Parathyroid adenoma (tissue), 2 donors: ENCODE measurements around the gene PKP2.

ENCODE experiments used
- H2AFZ ChIP-seq: fragments of 300-600 bp; sonication (generic); one replicate; pipeline ENCODE4 v1.7.0; 2017; ENCODE audit warnings: antibody characterized with exemption, mild to moderate bottlenecking
- H3K27ac ChIP-seq: fragments of 300-600 bp; sonication (generic); one replicate; pipeline ENCODE4 v1.7.0; 2017
- H3K27me3 ChIP-seq: fragments of 300-600 bp; sonication (generic); one replicate; pipeline ENCODE4 v1.7.0; 2017; ENCODE audit warnings: low read length; ENCODE audit not compliant: control insufficient read depth, insufficient read depth
- H3K36me3 ChIP-seq: fragments of 300-600 bp; sonication (generic); one replicate; pipeline ENCODE4 v1.7.0; 2017; ENCODE audit warnings: low read length; ENCODE audit not compliant: control insufficient read depth, insufficient read depth
- H3K4me1 ChIP-seq: fragments of 300-600 bp; sonication (generic); one replicate; pipeline ENCODE4 v1.7.0; 2017; ENCODE audit warnings: control low read depth
- H3K4me2 ChIP-seq: fragments of 300-600 bp; sonication (generic); one replicate; pipeline ENCODE4 v1.7.0; 2017; ENCODE audit warnings: low read length
- H3K4me3 ChIP-seq: fragments of 300-600 bp; sonication (generic); one replicate; pipeline ENCODE4 v1.7.0; 2017; ENCODE audit warnings: low read depth, low read length
- H3K79me2 ChIP-seq: fragments of 300-600 bp; sonication (generic); one replicate; pipeline ENCODE4 v1.7.0; 2017; ENCODE audit warnings: control low read depth
- H3K9ac ChIP-seq: fragments of 300-600 bp; sonication (generic); one replicate; pipeline ENCODE4 v1.7.0; 2017; ENCODE audit warnings: mild to moderate bottlenecking
- H3K9me3 ChIP-seq: fragments of 300-600 bp; sonication (generic); one replicate; pipeline ENCODE4 v1.7.0; 2017; ENCODE audit warnings: low read length; ENCODE audit not compliant: control insufficient read depth
- TF ChIP-seq, protein P1 (sequence below): fragments of 300-600 bp; sonication (generic); IDR thresholded peaks from one replicate; pipeline ENCODE4 v1.7.0; 2017; ENCODE audit warnings: antibody characterized with exemption, mild to moderate bottlenecking
- donor health status: primary hyperparathyroidism.

Gene PKP2

DNA sequence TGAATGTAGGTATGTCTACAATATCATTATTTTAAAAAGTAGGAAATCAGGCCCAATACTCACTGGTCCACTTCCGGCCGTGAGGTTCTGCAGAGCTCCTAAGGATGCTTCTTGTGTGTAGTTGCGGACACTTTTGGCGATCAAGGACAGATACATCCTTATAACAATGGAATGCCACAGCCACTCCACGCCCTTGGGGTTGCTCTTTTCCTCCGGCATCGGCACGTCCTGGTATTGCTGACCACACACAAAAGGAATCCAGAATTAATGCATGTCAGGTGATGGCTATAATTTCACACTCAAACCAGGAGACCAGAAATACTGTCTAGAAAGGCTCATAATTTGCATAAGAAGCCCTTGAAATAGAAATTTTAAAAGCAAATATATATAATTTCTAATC, 75.3 kb downstream of the PKP2 start:
- H3K27ac ChIP-seq, result no peak overlapping the region
- TF ChIP-seq, protein P1, sequence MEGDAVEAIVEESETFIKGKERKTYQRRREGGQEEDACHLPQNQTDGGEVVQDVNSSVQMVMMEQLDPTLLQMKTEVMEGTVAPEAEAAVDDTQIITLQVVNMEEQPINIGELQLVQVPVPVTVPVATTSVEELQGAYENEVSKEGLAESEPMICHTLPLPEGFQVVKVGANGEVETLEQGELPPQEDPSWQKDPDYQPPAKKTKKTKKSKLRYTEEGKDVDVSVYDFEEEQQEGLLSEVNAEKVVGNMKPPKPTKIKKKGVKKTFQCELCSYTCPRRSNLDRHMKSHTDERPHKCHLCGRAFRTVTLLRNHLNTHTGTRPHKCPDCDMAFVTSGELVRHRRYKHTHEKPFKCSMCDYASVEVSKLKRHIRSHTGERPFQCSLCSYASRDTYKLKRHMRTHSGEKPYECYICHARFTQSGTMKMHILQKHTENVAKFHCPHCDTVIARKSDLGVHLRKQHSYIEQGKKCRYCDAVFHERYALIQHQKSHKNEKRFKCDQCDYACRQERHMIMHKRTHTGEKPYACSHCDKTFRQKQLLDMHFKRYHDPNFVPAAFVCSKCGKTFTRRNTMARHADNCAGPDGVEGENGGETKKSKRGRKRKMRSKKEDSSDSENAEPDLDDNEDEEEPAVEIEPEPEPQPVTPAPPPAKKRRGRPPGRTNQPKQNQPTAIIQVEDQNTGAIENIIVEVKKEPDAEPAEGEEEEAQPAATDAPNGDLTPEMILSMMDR, result no peak

DNA sequence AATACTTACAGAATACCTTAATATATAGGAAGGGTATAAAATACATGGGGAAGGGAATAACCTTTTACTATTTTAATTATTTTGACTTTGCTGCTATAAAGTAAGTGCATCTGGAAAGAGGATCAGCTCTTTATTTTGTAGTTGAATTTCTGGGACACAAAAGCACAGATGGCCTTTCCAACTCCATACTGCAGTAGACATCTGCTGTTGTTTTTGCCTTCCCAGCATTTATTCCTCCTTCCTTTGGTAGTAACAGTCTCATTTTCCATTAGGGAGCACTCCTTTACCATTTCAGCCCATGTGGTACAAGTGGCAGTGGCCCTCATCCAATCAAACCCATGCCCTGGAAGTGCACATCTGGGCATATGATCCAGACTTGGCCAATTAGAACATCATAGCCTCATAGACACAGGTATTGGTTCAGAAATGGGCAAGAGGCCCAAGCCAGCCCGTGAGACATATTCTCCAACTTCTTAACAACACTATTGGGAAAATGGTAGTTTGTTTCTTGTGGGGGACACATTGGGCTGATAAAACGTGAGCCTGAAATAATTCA, 76.1 kb downstream of the PKP2 start:
- H3K4me3 ChIP-seq, result no peak overlapping the region
- H3K4me2 ChIP-seq, result no peak overlapping the region
- no peak overlapping the region for H2AFZ ChIP-seq
- H3K36me3 ChIP-seq, result no peaks in the 10 kb centered on the region
- TF ChIP-seq, protein P1, result no peak
- H3K27me3 ChIP-seq, result no peaks in the 10 kb centered on the region
- no peaks in the 10 kb centered on the region for H3K4me1 ChIP-seq
- no peak overlapping the region for H3K9ac ChIP-seq
- no peak overlapping the region for H3K27ac ChIP-seq
- no peaks in the 10 kb centered on the region for H3K9me3 ChIP-seq
- no peaks in the 10 kb centered on the region for H3K79me2 ChIP-seq

More for the DNA sequence above, 75.3 kb downstream of the PKP2 start:
- Histone ChIP-seq H3K4me2 (no peak overlapping the region), H3K9me3 (no peaks in the 10 kb centered on the region), H3K36me3 (no peaks in the 10 kb centered on the region), H3K9ac (no peak overlapping the region), H3K27me3 (no peaks in the 10 kb centered on the region), H2AFZ (no peak overlapping the region), H3K4me3 (no peak overlapping the region), H3K79me2 (no peaks in the 10 kb centered on the region), H3K4me1 (no peaks in the 10 kb centered on the region)

DNA sequence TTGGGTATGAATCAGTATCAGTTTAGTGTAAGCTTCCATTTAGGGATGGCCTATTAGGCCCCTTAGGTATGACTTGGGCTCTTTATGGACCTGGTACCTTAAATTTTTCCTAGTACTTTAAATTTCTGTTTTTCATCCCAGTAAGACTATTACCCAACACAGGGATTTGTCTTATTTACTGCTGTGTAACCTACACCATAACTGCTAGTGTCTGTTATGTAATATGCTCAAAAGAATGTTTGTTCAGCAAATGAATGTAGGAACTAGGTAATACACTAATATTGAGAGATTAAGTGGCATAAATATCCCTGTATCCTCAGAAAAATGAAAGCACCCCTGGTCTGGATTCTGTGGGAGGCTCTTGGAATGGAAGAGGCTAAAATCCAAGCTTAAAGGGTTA, 77.2 kb downstream of the PKP2 start:
- no peak overlapping the region for H3K4me3 ChIP-seq
- TF ChIP-seq, protein P1, result no peak
- H3K36me3 ChIP-seq, result no peaks in the 10 kb centered on the region
- H3K27ac ChIP-seq, result no peak overlapping the region
- no peak overlapping the region for H3K4me2 ChIP-seq
- H3K4me1 ChIP-seq, result no peaks in the 10 kb centered on the region
- H2AFZ ChIP-seq, result no peak overlapping the region
- no peak overlapping the region for H3K9ac ChIP-seq
- no peaks in the 10 kb centered on the region for H3K27me3 ChIP-seq
- H3K79me2 ChIP-seq, result no peaks in the 10 kb centered on the region
- no peaks in the 10 kb centered on the region for H3K9me3 ChIP-seq

DNA sequence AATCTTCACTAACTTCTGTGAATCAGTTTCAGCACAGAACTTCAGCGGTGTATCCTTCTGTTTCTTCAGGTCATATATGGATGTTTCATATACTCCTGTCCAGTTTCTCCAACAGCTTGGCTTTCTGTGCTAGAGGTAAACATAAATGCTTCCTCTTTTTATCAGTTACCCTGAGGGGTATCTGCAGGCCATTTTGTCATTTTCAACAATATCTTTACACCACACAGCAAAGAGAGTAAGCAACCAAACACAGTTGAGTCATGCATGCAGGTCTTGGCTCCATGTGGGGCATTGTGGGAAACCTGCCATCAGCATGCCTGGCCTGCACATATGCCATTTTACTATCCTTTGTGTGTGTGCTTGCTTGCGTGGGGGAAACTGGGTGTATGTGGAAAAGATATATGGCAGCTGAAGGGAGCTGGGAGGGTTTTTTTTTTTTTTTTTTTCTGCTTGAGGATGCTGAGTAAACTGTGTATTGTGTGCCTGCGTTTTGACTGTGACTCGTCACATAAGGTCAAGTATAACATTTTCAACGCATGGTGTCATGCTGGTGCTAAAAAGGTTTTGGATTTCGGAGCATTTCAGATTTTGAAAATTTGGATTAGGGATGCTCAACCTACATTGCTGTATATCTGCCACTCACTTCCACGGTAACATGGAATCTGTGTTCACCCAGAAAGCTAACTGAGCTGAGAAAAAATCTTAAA, 84.7 kb downstream of the PKP2 start:
- Histone ChIP-seq H3K79me2 (no peaks in the 10 kb centered on the region), H3K9me3 (no peaks in the 10 kb centered on the region), H2AFZ (no peak overlapping the region), H3K36me3 (no peaks in the 10 kb centered on the region), H3K9ac (no peak overlapping the region), H3K4me1 (no peaks in the 10 kb centered on the region), H3K4me2 (no peak overlapping the region), H3K4me3 (no peak overlapping the region), H3K27ac (no peak overlapping the region), H3K27me3 (no peaks in the 10 kb centered on the region)
- TF ChIP-seq, protein P1, result no peak

DNA sequence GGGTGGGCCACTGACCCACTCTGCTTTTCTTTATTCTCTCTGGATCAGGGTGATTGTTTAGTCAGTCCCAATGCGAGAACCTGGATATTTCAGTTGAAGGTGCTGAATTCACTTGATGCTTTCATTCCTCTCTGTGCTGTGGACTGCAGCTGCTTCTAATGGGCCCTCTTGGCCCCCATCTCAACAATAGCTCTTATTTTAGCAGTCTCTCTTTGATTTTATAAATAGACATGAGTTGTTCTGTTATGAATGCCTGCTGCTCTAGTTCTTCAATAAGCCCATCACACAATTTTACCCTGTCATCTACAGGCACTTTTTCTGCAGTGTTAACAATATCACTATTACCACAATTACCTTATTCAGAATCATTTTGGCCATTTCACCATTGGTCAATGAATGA, 86.7 kb downstream of the PKP2 start:
- no peak overlapping the region for H3K4me3 ChIP-seq
- H3K27ac ChIP-seq, result no peak overlapping the region
- no peaks in the 10 kb centered on the region for H3K79me2 ChIP-seq
- TF ChIP-seq, protein P1, result no peak
- no peak overlapping the region for H2AFZ ChIP-seq
- H3K4me1 ChIP-seq, result no peaks in the 10 kb centered on the region
- no peak overlapping the region for H3K9ac ChIP-seq
- no peaks in the 10 kb centered on the region for H3K27me3 ChIP-seq
- no peak overlapping the region for H3K4me2 ChIP-seq
- no peaks in the 10 kb centered on the region for H3K36me3 ChIP-seq
- H3K9me3 ChIP-seq, result no peaks in the 10 kb centered on the region
